ENCODE data around the gene CHST8.

Gene CHST8

GRCh38 chr19:33775731-33776487 lies 154.2 kb downstream of the CHST8 start:
- H3K4me3 ChIP-seq (ENCODE audit: low read depth, low read length): no peak overlapping the region
- no peak for TF ChIP-seq CTCF (IDR thresholded peaks at IDR 0.05; ENCODE audit: borderline replicate concordance, insufficient read depth, low read depth, low read length)

- no peak overlapping the region for H3K4me3 ChIP-seq (ENCODE audit: low read depth, low read length)
- no peak for TF ChIP-seq CTCF (IDR thresholded peaks at IDR 0.05; ENCODE audit: borderline replicate concordance, insufficient read depth, low read depth, low read length)
These were observed 155.6 kb downstream of the CHST8 start for GRCh38 chr19:33777351-33777750.

DNA sequence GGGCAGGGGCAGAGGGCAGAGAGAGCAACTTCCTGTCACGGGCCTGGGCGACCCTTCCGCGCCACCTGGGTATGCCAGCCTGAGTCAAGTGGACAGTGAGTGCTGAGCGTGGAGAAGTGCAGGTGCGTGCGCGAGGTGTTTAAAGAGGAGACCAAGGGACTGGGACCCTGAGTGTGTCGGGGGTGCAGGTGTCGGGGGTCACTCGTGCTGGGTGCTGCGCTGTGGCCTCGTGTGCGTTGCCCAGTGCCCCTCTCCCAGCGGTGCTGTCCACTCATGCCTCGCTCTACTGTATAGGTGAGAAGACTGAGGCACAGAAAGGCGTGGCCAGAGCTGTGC lies 156.0 kb downstream of the CHST8 start:
- no peak for TF ChIP-seq CTCF (IDR thresholded peaks at IDR 0.05; ENCODE audit: borderline replicate concordance, insufficient read depth, low read depth, low read length)
- H3K4me3 ChIP-seq (ENCODE audit: low read depth, low read length): no peak overlapping the region

GRCh38 chr19:33778089-33778791 lies 156.5 kb downstream of the CHST8 start:
- no peak overlapping the region for H3K4me3 ChIP-seq (ENCODE audit: low read depth, low read length)
- peak; percentile 100 for TF ChIP-seq CTCF (IDR thresholded peaks at IDR 0.05; ENCODE audit: borderline replicate concordance, insufficient read depth, low read depth, low read length)

DNA sequence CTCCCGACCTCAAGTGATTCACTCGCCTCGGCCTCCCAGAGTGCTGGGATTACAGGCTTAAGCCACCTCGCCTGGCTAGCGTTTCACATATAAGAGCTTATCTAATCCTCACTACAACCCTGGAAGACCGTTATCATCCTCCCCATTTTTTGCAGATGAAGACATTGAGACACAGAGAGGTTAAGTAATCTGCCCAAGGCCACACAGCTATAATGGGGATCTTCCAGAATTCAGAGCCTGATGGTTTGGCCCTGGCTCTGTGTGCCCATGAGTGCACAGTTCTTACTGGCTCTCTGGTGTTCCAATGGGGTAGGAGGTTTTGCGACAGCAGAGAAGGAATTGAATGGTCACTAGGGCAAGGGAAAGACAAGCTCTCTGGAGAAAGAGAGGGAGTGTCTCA lies 158.1 kb downstream of the CHST8 start:
- no peak overlapping the region for H3K4me3 ChIP-seq (ENCODE audit: low read depth, low read length)
- TF ChIP-seq CTCF (IDR thresholded peaks at IDR 0.05; ENCODE audit: borderline replicate concordance, insufficient read depth, low read depth, low read length): no peak

DNA sequence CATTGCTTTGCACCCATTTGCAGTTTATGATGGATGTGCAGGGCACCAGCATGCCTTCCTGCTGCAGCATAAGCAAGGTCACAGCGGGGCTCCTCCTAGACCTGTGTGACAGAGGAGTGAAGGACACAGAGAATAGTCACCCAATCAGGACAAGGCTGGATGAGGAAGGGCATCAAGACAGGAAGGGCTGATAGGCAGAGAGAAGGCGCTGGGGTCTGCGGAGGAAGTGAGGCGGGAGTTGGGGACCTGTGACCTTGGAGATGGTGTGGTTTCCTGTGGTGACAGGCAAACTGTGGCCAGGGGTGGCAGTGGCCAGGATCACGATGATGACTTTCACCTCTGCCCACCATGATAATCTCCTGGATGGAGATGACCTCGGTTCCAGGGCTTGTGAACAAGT lies 158.5 kb downstream of the CHST8 start:
- H3K4me3 ChIP-seq (ENCODE audit: low read depth, low read length): no peak overlapping the region
- no peak for TF ChIP-seq CTCF (IDR thresholded peaks at IDR 0.05; ENCODE audit: borderline replicate concordance, insufficient read depth, low read depth, low read length)

GRCh38 chr19:33780746-33781145 lies 159.0 kb downstream of the CHST8 start:
- H3K4me3 ChIP-seq (ENCODE audit: low read depth, low read length): no peak overlapping the region
- TF ChIP-seq CTCF (IDR thresholded peaks at IDR 0.05; ENCODE audit: borderline replicate concordance, insufficient read depth, low read depth, low read length): no peak

Data from GM12875 (cell line).